Measurements from ENCODE around the gene SPACDR.

The SPACDR gene

GRCh38 chr7:100483722-100484672, 19.9 kb upstream of the SPACDR start, which contains the start of gene NYAP1:
Gene NYAP1 (plus strand): TSS chr7:100483927. CDS start chr7:100485312, 1,385 bp downstream.
- no peak for DNase-seq

GRCh38 chr7:100483090-100483721, 19.1 kb upstream of the SPACDR start:
- DNase-seq, result no peak

- DNase-seq, result no peak
Observed at GRCh38 chr7:100482728-100483089, 18.6 kb upstream of the SPACDR start.

- DNase-seq, result no peak
Observed at GRCh38 chr7:100481466-100481865, 17.4 kb upstream of the SPACDR start.

GRCh38 chr7:100478958-100479660, 15.0 kb upstream of the SPACDR start, which contains the start of gene TSC22D4:
Gene TSC22D4 (minus strand): TSS chr7:100479214. CDS start chr7:100478038, 1,176 bp downstream.
- peak; percentile 85 for DNase-seq

GRCh38 chr7:100477871-100478267, 13.8 kb upstream of the SPACDR start:
- no peak for DNase-seq

GRCh38 chr7:100476903-100477870, 13.1 kb upstream of the SPACDR start:
- DNase-seq, result no peak

- DNase-seq, result no peak
Observed at GRCh38 chr7:100476101-100476780, 12.2 kb upstream of the SPACDR start.

- no peak for DNase-seq
Observed at GRCh38 chr7:100475549-100475948, 11.5 kb upstream of the SPACDR start.

- DNase-seq, result no peak
Observed at GRCh38 chr7:100472854-100473499, 8.9 kb upstream of the SPACDR start.

- DNase-seq, result no peak
Observed at GRCh38 chr7:100472121-100472851, 8.2 kb upstream of the SPACDR start.

GRCh38 chr7:100471021-100471420, 7.0 kb upstream of the SPACDR start:
- no peak for DNase-seq

- peak; percentile 19 for DNase-seq
Observed at GRCh38 chr7:100469227-100470044, 5.4 kb upstream of the SPACDR start.

GRCh38 chr7:100467638-100468373, 3.7 kb upstream of the SPACDR start:
- no peak for DNase-seq

- DNase-seq, result no peak
Observed at GRCh38 chr7:100466653-100467605, 2.9 kb upstream of the SPACDR start.

GRCh38 chr7:100465702-100466311, 1.7 kb upstream of the SPACDR start:
- DNase-seq, result no peak

GRCh38 chr7:100465299-100465698, 1.2 kb upstream of the SPACDR start:
- no peak for DNase-seq

Data from GF-D8 (cell line).